ENCODE data around the gene COPE.
A peak's percentile ranks its signal among the peaks of the same experiment; 100 is the strongest.
"Not testable (repeated sequence)": the region's sequence is repeated elsewhere in the genome, so short reads cannot be mapped to it uniquely, and the experiment has no call there.

Gene COPE

GRCh38 chr19:18905513-18906236 lies 13.5 kb downstream of the COPE start:
- H3K27ac Mint-ChIP-seq, result no peak overlapping the region
- no peaks in the 10 kb centered on the region for H3K4me1 Mint-ChIP-seq (ENCODE audit: low read depth)
- peaks cover 8% of the 10 kb centered on the region for H3K36me3 Mint-ChIP-seq (ENCODE audit: low read depth)
- no peaks in the 10 kb centered on the region for H3K27me3 Mint-ChIP-seq
- H3K4me3 Mint-ChIP-seq, result no peak overlapping the region
- no peaks in the 10 kb centered on the region for H3K9me3 Mint-ChIP-seq

- Mint-ChIP-seq H3K4me3 (no peak overlapping the region), H3K27me3 (no peaks in the 10 kb centered on the region), H3K9me3 (no peaks in the 10 kb centered on the region), H3K36me3 (ENCODE audit: low read depth) (peaks cover 11% of the 10 kb centered on the region), H3K4me1 (ENCODE audit: low read depth) (no peaks in the 10 kb centered on the region), H3K27ac (no peak overlapping the region)
These were observed 14.1 kb downstream of the COPE start for GRCh38 chr19:18905058-18905456.

- Mint-ChIP-seq H3K27ac (no peak overlapping the region), H3K9me3 (no peaks in the 10 kb centered on the region), H3K27me3 (no peaks in the 10 kb centered on the region), H3K36me3 (ENCODE audit: low read depth) (peaks cover 7% of the 10 kb centered on the region), H3K4me1 (ENCODE audit: low read depth) (no peaks in the 10 kb centered on the region), H3K4me3 (no peak overlapping the region)
These were observed 14.7 kb downstream of the COPE start for GRCh38 chr19:18904334-18905057.

GRCh38 chr19:18903156-18904037 lies 15.8 kb downstream of the COPE start:
- Mint-ChIP-seq H3K36me3 (ENCODE audit: low read depth) (peaks cover 7% of the 10 kb centered on the region), H3K27me3 (no peaks in the 10 kb centered on the region), H3K27ac (no peak overlapping the region), H3K4me3 (no peak overlapping the region), H3K9me3 (no peaks in the 10 kb centered on the region), H3K4me1 (ENCODE audit: low read depth) (no peaks in the 10 kb centered on the region)

- H3K27me3 Mint-ChIP-seq; H3K9me3 Mint-ChIP-seq; H3K36me3 Mint-ChIP-seq (ENCODE audit: low read depth); H3K27ac Mint-ChIP-seq; H3K4me1 Mint-ChIP-seq (ENCODE audit: low read depth); H3K4me3 Mint-ChIP-seq: not testable (repeated sequence)
These were observed 16.7 kb downstream of the COPE start for GRCh38 chr19:18902519-18902918.

GRCh38 chr19:18901491-18901890 lies 17.7 kb downstream of the COPE start:
- Mint-ChIP-seq H3K27ac (no peak overlapping the region), H3K36me3 (ENCODE audit: low read depth) (peaks cover 7% of the 10 kb centered on the region), H3K27me3 (peaks cover 13% of the 10 kb centered on the region), H3K4me1 (ENCODE audit: low read depth) (peaks cover 4% of the 10 kb centered on the region), H3K9me3 (no peaks in the 10 kb centered on the region), H3K4me3 (no peak overlapping the region)

GRCh38 chr19:18900700-18901481 lies 18.3 kb downstream of the COPE start:
- Mint-ChIP-seq H3K4me1 (ENCODE audit: low read depth) (peaks cover 6% of the 10 kb centered on the region), H3K27me3 (peaks cover 15% of the 10 kb centered on the region), H3K9me3 (no peaks in the 10 kb centered on the region), H3K4me3 (no peak overlapping the region), H3K36me3 (ENCODE audit: low read depth) (peaks cover 7% of the 10 kb centered on the region), H3K27ac (no peak overlapping the region)

GRCh38 chr19:18899624-18900560 lies 19.3 kb downstream of the COPE start:
- Mint-ChIP-seq H3K4me1 (ENCODE audit: low read depth) (peaks cover 6% of the 10 kb centered on the region), H3K27me3 (peaks cover 17% of the 10 kb centered on the region), H3K36me3 (ENCODE audit: low read depth) (peaks cover 7% of the 10 kb centered on the region), H3K9me3 (no peaks in the 10 kb centered on the region), H3K4me3 (no peak overlapping the region), H3K27ac (no peak overlapping the region)

GRCh38 chr19:18898607-18899408 lies 20.4 kb downstream of the COPE start:
- Mint-ChIP-seq H3K36me3 (ENCODE audit: low read depth) (peaks cover 7% of the 10 kb centered on the region), H3K27ac (no peak overlapping the region), H3K27me3 (peaks cover 22% of the 10 kb centered on the region), H3K4me1 (ENCODE audit: low read depth) (peaks cover 9% of the 10 kb centered on the region), H3K9me3 (no peaks in the 10 kb centered on the region), H3K4me3 (no peak overlapping the region)

GRCh38 chr19:18898081-18898606 lies 21.0 kb downstream of the COPE start:
- H3K36me3 Mint-ChIP-seq (ENCODE audit: low read depth), result peaks cover 7% of the 10 kb centered on the region
- peaks cover 23% of the 10 kb centered on the region for H3K27me3 Mint-ChIP-seq
- H3K4me1 Mint-ChIP-seq (ENCODE audit: low read depth), result peaks cover 9% of the 10 kb centered on the region
- H3K27ac Mint-ChIP-seq, result no peak overlapping the region
- H3K9me3 Mint-ChIP-seq, result no peaks in the 10 kb centered on the region
- H3K4me3 Mint-ChIP-seq, result no peak overlapping the region

GRCh38 chr19:18897094-18898029 lies 21.8 kb downstream of the COPE start:
- H3K27me3 Mint-ChIP-seq, result peaks cover 23% of the 10 kb centered on the region
- peaks cover 9% of the 10 kb centered on the region for H3K4me1 Mint-ChIP-seq (ENCODE audit: low read depth)
- no peak overlapping the region for H3K27ac Mint-ChIP-seq
- no peaks in the 10 kb centered on the region for H3K9me3 Mint-ChIP-seq
- H3K36me3 Mint-ChIP-seq (ENCODE audit: low read depth), result peaks cover 7% of the 10 kb centered on the region
- H3K4me3 Mint-ChIP-seq, result no peak overlapping the region

- Mint-ChIP-seq H3K9me3 (no peaks in the 10 kb centered on the region), H3K4me3 (peak overlapping the region; percentile 49), H3K27ac (no peak overlapping the region), H3K27me3 (peaks cover 23% of the 10 kb centered on the region), H3K4me1 (ENCODE audit: low read depth) (peaks cover 9% of the 10 kb centered on the region), H3K36me3 (ENCODE audit: low read depth) (peaks cover 7% of the 10 kb centered on the region)
These were observed 22.8 kb downstream of the COPE start for GRCh38 chr19:18896421-18896841.
